Loucy (cell line): ENCODE data around the gene CCK.

Source experiments
- EZH2phosphoT487 ChIP-seq: fragments of 200-600 bp; IDR thresholded peaks from 2 replicates; pipeline ENCODE4 v1.6.1; 2018; ENCODE audit warnings: antibody characterized with exemption, mild to moderate bottlenecking, moderate library complexity, borderline replicate concordance
- TF ChIP-seq, protein P1 (sequence below): fragments of 200-600 bp; sonication (generic); conservative IDR thresholded peaks from 2 replicates; pipeline ENCODE4 v1.5.1; 2014; ENCODE audit warnings: mild to moderate bottlenecking, antibody characterized with exemption, low read length

DNA sequence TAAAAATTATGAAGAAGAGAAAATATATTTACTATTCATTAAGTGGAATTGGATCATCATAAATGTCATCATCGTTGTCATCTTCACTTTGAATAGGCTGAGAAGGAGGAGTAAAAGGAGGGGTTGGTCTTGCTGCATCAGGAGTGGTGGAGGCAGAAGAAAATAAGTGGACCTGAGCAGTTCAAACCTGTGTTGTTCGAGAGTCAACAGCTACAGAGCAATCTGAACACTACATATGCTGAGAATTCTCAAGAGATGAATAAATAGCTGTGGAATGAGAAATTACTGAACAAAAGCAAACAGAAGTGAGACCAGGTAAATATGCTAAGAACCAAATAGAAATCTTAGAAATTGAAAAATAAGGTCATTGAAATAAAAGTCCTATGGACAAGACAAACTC lies 32.3 kb upstream of the CCK start:
- TF ChIP-seq, protein P1, sequence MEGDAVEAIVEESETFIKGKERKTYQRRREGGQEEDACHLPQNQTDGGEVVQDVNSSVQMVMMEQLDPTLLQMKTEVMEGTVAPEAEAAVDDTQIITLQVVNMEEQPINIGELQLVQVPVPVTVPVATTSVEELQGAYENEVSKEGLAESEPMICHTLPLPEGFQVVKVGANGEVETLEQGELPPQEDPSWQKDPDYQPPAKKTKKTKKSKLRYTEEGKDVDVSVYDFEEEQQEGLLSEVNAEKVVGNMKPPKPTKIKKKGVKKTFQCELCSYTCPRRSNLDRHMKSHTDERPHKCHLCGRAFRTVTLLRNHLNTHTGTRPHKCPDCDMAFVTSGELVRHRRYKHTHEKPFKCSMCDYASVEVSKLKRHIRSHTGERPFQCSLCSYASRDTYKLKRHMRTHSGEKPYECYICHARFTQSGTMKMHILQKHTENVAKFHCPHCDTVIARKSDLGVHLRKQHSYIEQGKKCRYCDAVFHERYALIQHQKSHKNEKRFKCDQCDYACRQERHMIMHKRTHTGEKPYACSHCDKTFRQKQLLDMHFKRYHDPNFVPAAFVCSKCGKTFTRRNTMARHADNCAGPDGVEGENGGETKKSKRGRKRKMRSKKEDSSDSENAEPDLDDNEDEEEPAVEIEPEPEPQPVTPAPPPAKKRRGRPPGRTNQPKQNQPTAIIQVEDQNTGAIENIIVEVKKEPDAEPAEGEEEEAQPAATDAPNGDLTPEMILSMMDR = no peak
- no peak for TF ChIP-seq EZH2phosphoT487
